GM23338 (cell line): Measurements from ENCODE around the gene TDRD7. TPM values are rescaled to one million over a fixed set of nuclear protein-coding genes. Genes with fewer than 3 reads are reported as not detected.

Experiments used
- ATAC-seq: fragments of 200-7000 bp; cut with Tn5 transposase; 3 replicates; pipeline ENCODE4 v1.9.1; 2020
- DNase-seq: peaks from one replicate; pipeline ENCODE4 v3.0.0-alpha.2; 2015; ENCODE audit warnings: low spot score
- H2AFZ ChIP-seq: fragments of 200-600 bp; sonication (generic); 2 replicates; pipeline ENCODE4 v1.8.0; 2016; ENCODE audit warnings: antibody characterized with exemption, mild to moderate bottlenecking, moderate library complexity
- H3F3A ChIP-seq: fragments of 200-600 bp; sonication (generic); replicated peaks from 2 replicates; pipeline ENCODE4 v1.8.0; 2017; ENCODE audit warnings: antibody characterized with exemption, mixed run types, low read depth
- H3K27ac ChIP-seq: fragments of 200-600 bp; sonication (generic); 2 replicates; pipeline ENCODE4 v1.6.1; 2016; ENCODE audit warnings: low read depth
- H3K27me3 ChIP-seq: fragments of 200-600 bp; sonication (generic); 2 replicates; pipeline ENCODE4 v1.8.0; 2016; ENCODE audit warnings: mild to moderate bottlenecking, mixed run types, moderate library complexity; ENCODE audit not compliant: insufficient read depth
- H3K36me3 ChIP-seq: fragments of 200-600 bp; sonication (generic); 2 replicates; pipeline ENCODE4 v1.8.0; 2016; ENCODE audit warnings: mild to moderate bottlenecking; ENCODE audit not compliant: insufficient read depth
- H3K4me1 ChIP-seq: fragments of 200-600 bp; sonication (generic); 2 replicates; pipeline ENCODE4 v1.8.0; 2016; ENCODE audit warnings: mild to moderate bottlenecking, moderate library complexity; ENCODE audit not compliant: insufficient read depth
- H3K4me2 ChIP-seq: fragments of 200-600 bp; sonication (generic); 2 replicates; pipeline ENCODE4 v1.7.1; 2017; ENCODE audit warnings: mixed run types
- H3K4me3 ChIP-seq: fragments of 200-600 bp; sonication (generic); 2 replicates; pipeline ENCODE4 v1.6.1; 2016; ENCODE audit warnings: mixed run types
- H3K79me2 ChIP-seq: fragments of 200-600 bp; sonication (generic); replicated peaks from 2 replicates; pipeline ENCODE4 v1.8.0; 2017; ENCODE audit warnings: mild to moderate bottlenecking; ENCODE audit not compliant: insufficient read depth
- H3K9me2 ChIP-seq: fragments of 200-600 bp; sonication (generic); 2 replicates; pipeline ENCODE4 v1.8.0; 2017; ENCODE audit not compliant: insufficient read depth
- H4K20me1 ChIP-seq: fragments of 200-600 bp; sonication (generic); replicated peaks from 2 replicates; pipeline ENCODE4 v1.8.0; 2017; ENCODE audit warnings: mild to moderate bottlenecking; ENCODE audit not compliant: insufficient read depth
- H3K27ac Mint-ChIP-seq: 2 replicates; pipeline ENCODE4 v1.8.0; 2020; ENCODE audit warnings: inconsistent platforms, mild to moderate bottlenecking, moderate library complexity, mixed read lengths
- H3K27me3 Mint-ChIP-seq: 3 replicates; pipeline ENCODE4 v1.8.0; 2022; ENCODE audit warnings: low read depth, mild to moderate bottlenecking, moderate library complexity, mixed read lengths, inconsistent platforms; ENCODE audit not compliant: insufficient read depth, poor library complexity
- H3K36me3 Mint-ChIP-seq: 3 replicates; pipeline ENCODE4 v1.8.0; 2021; ENCODE audit warnings: low read depth, mild to moderate bottlenecking, inconsistent platforms, moderate library complexity, mixed read lengths
- H3K4me1 Mint-ChIP-seq: 3 replicates; pipeline ENCODE4 v1.8.0; 2020; ENCODE audit warnings: mild to moderate bottlenecking, inconsistent platforms, mixed read lengths
- H3K4me3 Mint-ChIP-seq: 3 replicates; pipeline ENCODE4 v1.8.0; 2021; ENCODE audit warnings: moderate library complexity, mild to moderate bottlenecking, inconsistent platforms, mixed read lengths
- H3K9me3 Mint-ChIP-seq: 3 replicates; pipeline ENCODE4 v1.8.0; 2020; ENCODE audit warnings: moderate library complexity, mild to moderate bottlenecking, inconsistent platforms, mixed read lengths
- EZH2 ChIP-seq: fragments of 200-600 bp; sonication (generic); IDR thresholded peaks from one replicate; pipeline ENCODE4 v1.8.0; 2017; ENCODE audit warnings: antibody characterized with exemption, mild to moderate bottlenecking, low read depth; ENCODE audit not compliant: unreplicated experiment
- POLR2AphosphoS5 ChIP-seq: IDR thresholded peaks from 2 replicates; pipeline ENCODE4 v1.6.1; 2016; ENCODE audit warnings: antibody characterized with exemption, low read depth
- STAT1 ChIP-seq: IDR thresholded peaks from one replicate; pipeline ENCODE4 v1.6.1; 2016; ENCODE audit warnings: antibody characterized with exemption; ENCODE audit not compliant: unreplicated experiment
- ZNF331 ChIP-seq: fragments of 250-450 bp; sonication (Bioruptor Pico); IDR thresholded peaks from 2 replicates; pipeline ENCODE4 v1.5.0; 2020; ENCODE audit warnings: low read depth, mild to moderate bottlenecking, moderate library complexity
- polyA plus RNA-seq: library from polyadenylated mRNA; unstranded; fragments of >200 nt; fragmentation: Nextera tagmentation; extraction: Ambion mirVana; gene quantifications from 2 replicates; pipeline ENCODE4 v1.2.1, GENCODE V29; 2016
- total RNA-seq: library from RNA; depleted of rRNA; stranded (reverse); fragments of >200 nt; shearing (Covaris generic); gene quantifications from 2 replicates; pipeline ENCODE4 v1.2.3, GENCODE V29; 2014
- TF ChIP-seq, protein P1 (sequence below): fragments of 250-450 bp; sonication (Bioruptor Pico); IDR thresholded peaks from 2 replicates; pipeline ENCODE4 v1.5.0; 2020; ENCODE audit warnings: mild to moderate bottlenecking, moderate library complexity
- TF ChIP-seq, protein P2 (sequence below): IDR thresholded peaks from one replicate; pipeline ENCODE4 v1.6.1; 2018; ENCODE audit warnings: antibody characterized with exemption; ENCODE audit not compliant: unreplicated experiment

Gene TDRD7
- total and polyA plus RNA-seq, 2 experiments from 2014 or later, result 1.7 to 3.1 TPM

DNA sequence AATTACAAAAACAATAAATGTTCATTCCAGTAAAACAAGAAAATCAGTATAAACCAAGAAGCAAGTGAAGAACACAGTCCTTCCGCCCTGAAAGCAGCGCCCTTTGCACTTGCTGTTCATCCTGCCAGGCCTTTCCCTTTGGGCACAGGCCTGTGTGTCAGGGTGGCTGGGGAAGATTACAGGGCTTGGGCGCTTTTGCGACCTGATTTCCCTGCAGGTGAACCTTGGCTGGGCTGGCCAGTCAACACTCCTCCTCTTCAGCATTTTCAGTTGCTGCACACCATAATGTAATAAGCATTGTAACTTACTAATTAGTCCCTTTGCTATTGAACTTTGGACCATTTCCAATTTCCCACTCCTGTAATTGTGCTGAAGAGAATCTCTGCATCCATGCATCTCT is 38.6 kb upstream of the TDRD7 start (continued):
- TF ChIP-seq, protein P1, sequence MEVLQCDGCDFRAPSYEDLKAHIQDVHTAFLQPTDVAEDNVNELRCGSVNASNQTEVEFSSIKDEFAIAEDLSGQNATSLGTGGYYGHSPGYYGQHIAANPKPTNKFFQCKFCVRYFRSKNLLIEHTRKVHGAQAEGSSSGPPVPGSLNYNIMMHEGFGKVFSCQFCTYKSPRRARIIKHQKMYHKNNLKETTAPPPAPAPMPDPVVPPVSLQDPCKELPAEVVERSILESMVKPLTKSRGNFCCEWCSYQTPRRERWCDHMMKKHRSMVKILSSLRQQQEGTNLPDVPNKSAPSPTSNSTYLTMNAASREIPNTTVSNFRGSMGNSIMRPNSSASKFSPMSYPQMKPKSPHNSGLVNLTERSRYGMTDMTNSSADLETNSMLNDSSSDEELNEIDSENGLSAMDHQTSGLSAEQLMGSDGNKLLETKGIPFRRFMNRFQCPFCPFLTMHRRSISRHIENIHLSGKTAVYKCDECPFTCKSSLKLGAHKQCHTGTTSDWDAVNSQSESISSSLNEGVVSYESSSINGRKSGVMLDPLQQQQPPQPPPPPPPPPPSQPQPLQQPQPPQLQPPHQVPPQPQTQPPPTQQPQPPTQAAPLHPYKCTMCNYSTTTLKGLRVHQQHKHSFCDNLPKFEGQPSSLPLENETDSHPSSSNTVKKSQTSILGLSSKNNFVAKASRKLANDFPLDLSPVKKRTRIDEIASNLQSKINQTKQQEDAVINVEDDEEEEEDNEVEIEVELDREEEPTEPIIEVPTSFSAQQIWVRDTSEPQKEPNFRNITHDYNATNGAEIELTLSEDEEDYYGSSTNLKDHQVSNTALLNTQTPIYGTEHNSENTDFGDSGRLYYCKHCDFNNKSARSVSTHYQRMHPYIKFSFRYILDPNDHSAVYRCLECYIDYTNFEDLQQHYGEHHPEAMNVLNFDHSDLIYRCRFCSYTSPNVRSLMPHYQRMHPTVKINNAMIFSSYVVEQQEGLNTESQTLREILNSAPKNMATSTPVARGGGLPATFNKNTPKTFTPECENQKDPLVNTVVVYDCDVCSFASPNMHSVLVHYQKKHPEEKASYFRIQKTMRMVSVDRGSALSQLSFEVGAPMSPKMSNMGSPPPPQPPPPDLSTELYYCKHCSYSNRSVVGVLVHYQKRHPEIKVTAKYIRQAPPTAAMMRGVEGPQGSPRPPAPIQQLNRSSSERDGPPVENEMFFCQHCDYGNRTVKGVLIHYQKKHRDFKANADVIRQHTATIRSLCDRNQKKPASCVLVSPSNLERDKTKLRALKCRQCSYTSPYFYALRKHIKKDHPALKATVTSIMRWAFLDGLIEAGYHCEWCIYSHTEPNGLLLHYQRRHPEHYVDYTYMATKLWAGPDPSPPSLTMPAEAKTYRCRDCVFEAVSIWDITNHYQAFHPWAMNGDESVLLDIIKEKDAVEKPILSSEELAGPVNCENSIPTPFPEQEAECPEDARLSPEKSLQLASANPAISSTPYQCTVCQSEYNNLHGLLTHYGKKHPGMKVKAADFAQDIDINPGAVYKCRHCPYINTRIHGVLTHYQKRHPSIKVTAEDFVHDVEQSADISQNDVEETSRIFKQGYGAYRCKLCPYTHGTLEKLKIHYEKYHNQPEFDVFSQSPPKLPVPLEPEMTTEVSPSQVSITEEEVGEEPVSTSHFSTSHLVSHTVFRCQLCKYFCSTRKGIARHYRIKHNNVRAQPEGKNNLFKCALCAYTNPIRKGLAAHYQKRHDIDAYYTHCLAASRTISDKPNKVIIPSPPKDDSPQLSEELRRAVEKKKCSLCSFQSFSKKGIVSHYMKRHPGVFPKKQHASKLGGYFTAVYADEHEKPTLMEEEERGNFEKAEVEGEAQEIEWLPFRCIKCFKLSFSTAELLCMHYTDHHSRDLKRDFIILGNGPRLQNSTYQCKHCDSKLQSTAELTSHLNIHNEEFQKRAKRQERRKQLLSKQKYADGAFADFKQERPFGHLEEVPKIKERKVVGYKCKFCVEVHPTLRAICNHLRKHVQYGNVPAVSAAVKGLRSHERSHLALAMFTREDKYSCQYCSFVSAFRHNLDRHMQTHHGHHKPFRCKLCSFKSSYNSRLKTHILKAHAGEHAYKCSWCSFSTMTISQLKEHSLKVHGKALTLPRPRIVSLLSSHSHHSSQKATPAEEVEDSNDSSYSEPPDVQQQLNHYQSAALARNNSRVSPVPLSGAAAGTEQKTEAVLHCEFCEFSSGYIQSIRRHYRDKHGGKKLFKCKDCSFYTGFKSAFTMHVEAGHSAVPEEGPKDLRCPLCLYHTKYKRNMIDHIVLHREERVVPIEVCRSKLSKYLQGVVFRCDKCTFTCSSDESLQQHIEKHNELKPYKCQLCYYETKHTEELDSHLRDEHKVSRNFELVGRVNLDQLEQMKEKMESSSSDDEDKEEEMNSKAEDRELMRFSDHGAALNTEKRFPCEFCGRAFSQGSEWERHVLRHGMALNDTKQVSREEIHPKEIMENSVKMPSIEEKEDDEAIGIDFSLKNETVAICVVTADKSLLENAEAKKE (CRISPR knock-in tag), result no peak
- TF ChIP-seq, protein P2, sequence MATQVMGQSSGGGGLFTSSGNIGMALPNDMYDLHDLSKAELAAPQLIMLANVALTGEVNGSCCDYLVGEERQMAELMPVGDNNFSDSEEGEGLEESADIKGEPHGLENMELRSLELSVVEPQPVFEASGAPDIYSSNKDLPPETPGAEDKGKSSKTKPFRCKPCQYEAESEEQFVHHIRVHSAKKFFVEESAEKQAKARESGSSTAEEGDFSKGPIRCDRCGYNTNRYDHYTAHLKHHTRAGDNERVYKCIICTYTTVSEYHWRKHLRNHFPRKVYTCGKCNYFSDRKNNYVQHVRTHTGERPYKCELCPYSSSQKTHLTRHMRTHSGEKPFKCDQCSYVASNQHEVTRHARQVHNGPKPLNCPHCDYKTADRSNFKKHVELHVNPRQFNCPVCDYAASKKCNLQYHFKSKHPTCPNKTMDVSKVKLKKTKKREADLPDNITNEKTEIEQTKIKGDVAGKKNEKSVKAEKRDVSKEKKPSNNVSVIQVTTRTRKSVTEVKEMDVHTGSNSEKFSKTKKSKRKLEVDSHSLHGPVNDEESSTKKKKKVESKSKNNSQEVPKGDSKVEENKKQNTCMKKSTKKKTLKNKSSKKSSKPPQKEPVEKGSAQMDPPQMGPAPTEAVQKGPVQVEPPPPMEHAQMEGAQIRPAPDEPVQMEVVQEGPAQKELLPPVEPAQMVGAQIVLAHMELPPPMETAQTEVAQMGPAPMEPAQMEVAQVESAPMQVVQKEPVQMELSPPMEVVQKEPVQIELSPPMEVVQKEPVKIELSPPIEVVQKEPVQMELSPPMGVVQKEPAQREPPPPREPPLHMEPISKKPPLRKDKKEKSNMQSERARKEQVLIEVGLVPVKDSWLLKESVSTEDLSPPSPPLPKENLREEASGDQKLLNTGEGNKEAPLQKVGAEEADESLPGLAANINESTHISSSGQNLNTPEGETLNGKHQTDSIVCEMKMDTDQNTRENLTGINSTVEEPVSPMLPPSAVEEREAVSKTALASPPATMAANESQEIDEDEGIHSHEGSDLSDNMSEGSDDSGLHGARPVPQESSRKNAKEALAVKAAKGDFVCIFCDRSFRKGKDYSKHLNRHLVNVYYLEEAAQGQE, result no peak
- no peak for TF ChIP-seq EZH2
- TF ChIP-seq POLR2AphosphoS5, result no peak
- TF ChIP-seq ZNF331 (CRISPR knock-in tag), result no peak

DNA sequence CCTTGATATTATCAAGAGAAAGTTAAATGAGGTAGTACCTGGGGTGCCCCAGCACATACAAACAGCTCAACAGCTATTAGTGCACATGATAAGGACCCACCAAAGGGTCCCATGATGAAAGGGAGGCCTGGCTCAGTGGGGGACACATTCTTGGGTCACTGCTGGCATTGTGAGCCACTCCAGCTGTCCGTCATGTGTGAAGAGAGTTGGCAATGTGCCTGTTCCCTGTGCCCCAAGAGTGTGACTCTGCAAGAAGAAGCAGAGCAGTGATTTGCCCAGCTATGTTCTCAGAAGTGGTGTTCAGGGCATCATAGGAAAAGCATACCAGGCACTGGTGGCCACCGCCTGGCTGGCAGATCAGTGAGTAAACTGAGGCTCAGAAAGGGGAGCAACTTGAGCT is 37.1 kb upstream of the TDRD7 start:
- ATAC-seq, result no peak
- H3K4me1 Mint-ChIP-seq, result no peaks in the 10 kb centered on the region
- Histone ChIP-seq H3K79me2 (no peaks in the 10 kb centered on the region), H3K36me3 (no peaks in the 10 kb centered on the region), H4K20me1 (no peaks in the 10 kb centered on the region), H3K27ac (no peak overlapping the region), H2AFZ (no peak overlapping the region), H3F3A (no peaks in the 10 kb centered on the region), H3K9me2 (no peaks in the 10 kb centered on the region), H3K27me3 (no peaks in the 10 kb centered on the region), H3K4me1 (no peaks in the 10 kb centered on the region), H3K4me2 (no peak overlapping the region), H3K4me3 (no peak overlapping the region)
- no peak for DNase-seq
- H3K27me3 Mint-ChIP-seq, result peaks cover 8% of the 10 kb centered on the region
- H3K27ac Mint-ChIP-seq, result no peak overlapping the region
- peaks cover 14% of the 10 kb centered on the region for H3K36me3 Mint-ChIP-seq
- H3K9me3 Mint-ChIP-seq, result peaks cover 8% of the 10 kb centered on the region
- H3K4me3 Mint-ChIP-seq, result no peak overlapping the region
- TF ChIP-seq STAT1 (no peak), EZH2 (no peak), POLR2AphosphoS5 (no peak)
- TF ChIP-seq, protein P1 (CRISPR knock-in tag), result no peak
